Ectodermal cell (in vitro differentiated cells): ENCODE measurements around the gene MAPK14.

Source experiments
- H3K27ac ChIP-seq: 2 replicates; pipeline ENCODE4 v1.7.0; 2013; ENCODE audit warnings: mild to moderate bottlenecking, low read depth, low read length; ENCODE audit not compliant: insufficient read depth, poor library complexity, severe bottlenecking
- H3K27me3 ChIP-seq: 2 replicates; pipeline ENCODE4 v1.7.0; 2013; ENCODE audit warnings: mild to moderate bottlenecking, low read length; ENCODE audit not compliant: insufficient read depth, control insufficient read depth, poor library complexity, severe bottlenecking
- H3K36me3 ChIP-seq: one replicate; pipeline ENCODE4 v1.7.0; 2013; ENCODE audit warnings: low read length; ENCODE audit not compliant: control insufficient read depth, insufficient read depth
- H3K4me1 ChIP-seq: one replicate; pipeline ENCODE4 v1.7.0; 2013; ENCODE audit warnings: low read length; ENCODE audit not compliant: control insufficient read depth, insufficient read depth
- H3K4me3 ChIP-seq: 2 replicates; pipeline ENCODE4 v1.7.0; 2013; ENCODE audit warnings: low read depth, low read length, control low read depth; ENCODE audit not compliant: insufficient read depth
- H3K9me3 ChIP-seq: 2 replicates; pipeline ENCODE4 v1.7.0; 2013; ENCODE audit warnings: mild to moderate bottlenecking, low read length, moderate library complexity; ENCODE audit not compliant: control insufficient read depth
- WGBS, 2 experiments: methylation state at CpG; one replicate each; pipeline ENCODE4 v1.1.7; 2013; ENCODE audit warnings: missing lambda C conversion rate in 2 of 2; 5-methylcytosine and 5-hydroxymethylcytosine counted together

MAPK14 gene

DNA sequence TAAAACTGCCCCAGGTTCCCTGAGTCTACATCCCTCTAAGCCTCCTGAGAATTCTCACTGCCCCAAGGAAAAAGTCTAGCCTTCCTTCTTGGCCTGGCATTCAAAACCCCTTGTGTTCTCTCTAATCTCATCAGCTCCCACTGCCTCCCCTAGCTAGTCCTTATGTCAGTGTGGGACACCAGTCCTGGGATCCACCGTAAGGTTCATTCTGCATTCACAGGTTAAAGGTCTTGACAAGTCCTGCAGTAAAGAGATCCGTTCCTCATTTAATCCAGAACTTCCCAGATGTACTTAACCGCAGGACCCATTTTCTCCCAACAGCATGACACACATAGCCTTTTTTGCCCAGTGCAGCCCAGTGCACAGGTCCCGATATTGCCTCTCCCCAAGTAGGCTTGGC, 114.4 kb downstream of the MAPK14 start:
- Histone ChIP-seq H3K4me3 (no peak overlapping the region), H3K9me3 (no peaks in the 10 kb centered on the region), H3K36me3 (no peaks in the 10 kb centered on the region), H3K27me3 (no peaks in the 10 kb centered on the region), H3K27ac (no peak overlapping the region), H3K4me1 (peaks cover 4% of the 10 kb centered on the region)
- 94 to 95% methylated on average over 4 of the region's 4 CpGs for WGBS, 2 experiments

- no peak overlapping the region for H3K4me3 ChIP-seq
- H3K27me3 ChIP-seq, result no peaks in the 10 kb centered on the region
- H3K4me1 ChIP-seq, result peaks cover under 1% of the 10 kb centered on the region
- 95 to 96% methylated on average over 13 of the region's 13 CpGs for WGBS, 2 experiments
- H3K27ac ChIP-seq, result no peak overlapping the region
- H3K36me3 ChIP-seq, result no peaks in the 10 kb centered on the region
- no peaks in the 10 kb centered on the region for H3K9me3 ChIP-seq
Measured at GRCh38 chr6:36142971-36143838, 115.6 kb downstream of the MAPK14 start.

DNA sequence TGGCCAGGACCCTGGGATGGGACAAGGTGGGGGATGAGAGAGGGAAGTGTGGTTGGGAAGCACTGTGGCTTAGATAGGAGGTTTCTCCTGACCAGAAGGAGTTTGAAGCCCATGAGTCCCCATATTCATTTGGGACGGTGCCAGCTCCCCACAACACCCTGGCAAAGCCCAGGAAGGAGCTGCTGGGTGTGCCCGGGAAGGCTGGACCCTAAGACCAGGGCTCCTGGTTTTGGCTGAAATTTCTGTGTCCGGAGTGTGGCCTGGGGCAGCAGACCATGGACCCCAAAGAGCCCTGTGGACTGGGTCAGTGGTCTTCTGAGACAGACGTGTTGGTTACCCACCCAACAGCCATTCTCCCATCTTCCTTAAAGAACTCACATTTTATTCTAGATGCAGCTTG, 117.9 kb downstream of the MAPK14 start:
- Histone ChIP-seq H3K36me3 (no peaks in the 10 kb centered on the region), H3K4me1 (no peaks in the 10 kb centered on the region), H3K4me3 (no peak overlapping the region), H3K27ac (no peak overlapping the region), H3K9me3 (no peaks in the 10 kb centered on the region), H3K27me3 (no peaks in the 10 kb centered on the region)
- WGBS, 2 experiments, result 86 to 89% methylated on average over 4 of the region's 4 CpGs

DNA sequence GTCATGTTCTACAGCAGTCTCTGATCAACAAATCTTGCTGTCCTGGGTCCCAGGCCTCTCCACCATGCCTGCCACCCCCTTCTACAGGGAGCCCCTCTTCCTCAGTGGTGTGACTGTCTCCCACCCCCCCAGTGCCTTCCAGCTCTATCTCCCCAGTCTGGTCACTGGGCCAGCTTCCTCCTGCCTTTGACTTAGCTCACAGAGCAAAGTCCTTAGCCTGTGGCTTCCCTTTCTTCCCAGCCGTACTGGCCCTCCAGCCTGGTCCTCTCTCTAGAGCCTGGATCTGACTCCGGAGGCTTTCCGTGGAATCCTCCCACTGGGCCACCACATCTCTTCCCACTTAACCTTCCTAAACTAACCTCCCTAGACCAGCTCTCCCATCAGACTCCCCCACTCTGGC, 119.7 kb downstream of the MAPK14 start:
- H3K27me3 ChIP-seq, result no peaks in the 10 kb centered on the region
- WGBS, 2 experiments, result 90 to 91% methylated on average over 3 of the region's 3 CpGs
- no peak overlapping the region for H3K4me3 ChIP-seq
- no peaks in the 10 kb centered on the region for H3K9me3 ChIP-seq
- no peaks in the 10 kb centered on the region for H3K4me1 ChIP-seq
- no peaks in the 10 kb centered on the region for H3K36me3 ChIP-seq
- H3K27ac ChIP-seq, result no peak overlapping the region

GRCh38 chr6:36149476-36149875, 121.9 kb downstream of the MAPK14 start:
- no peaks in the 10 kb centered on the region for H3K27me3 ChIP-seq
- H3K27ac ChIP-seq, result no peak overlapping the region
- H3K4me3 ChIP-seq, result no peak overlapping the region
- no peaks in the 10 kb centered on the region for H3K4me1 ChIP-seq
- no peaks in the 10 kb centered on the region for H3K9me3 ChIP-seq
- no peaks in the 10 kb centered on the region for H3K36me3 ChIP-seq

DNA sequence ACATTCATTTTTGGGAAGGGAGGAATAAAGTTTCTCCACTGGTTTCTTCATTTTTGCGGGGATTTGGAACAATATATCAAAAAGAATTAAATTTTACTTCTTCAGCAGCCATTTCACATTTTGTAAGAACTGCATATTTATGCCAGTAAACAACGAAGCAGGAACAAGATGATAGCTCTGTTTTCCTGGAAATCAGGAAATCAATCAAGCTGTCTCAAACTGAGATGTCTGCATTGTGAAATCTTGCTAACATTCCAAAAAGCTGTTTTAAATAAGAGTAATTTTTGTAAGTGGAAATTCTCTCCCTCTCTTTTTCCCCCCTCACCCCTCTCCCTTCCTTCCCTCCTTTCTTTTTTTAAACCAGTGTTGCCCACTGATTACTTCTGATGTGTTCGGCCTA, 122.7 kb downstream of the MAPK14 start:
- Histone ChIP-seq H3K27me3 (no peaks in the 10 kb centered on the region), H3K4me1 (no peaks in the 10 kb centered on the region), H3K9me3 (no peaks in the 10 kb centered on the region), H3K4me3 (no peak overlapping the region), H3K36me3 (no peaks in the 10 kb centered on the region), H3K27ac (no peak overlapping the region)
- 97 to 99% methylated on average over 3 of the region's 3 CpGs for WGBS, 2 experiments

- Histone ChIP-seq H3K27me3 (no peaks in the 10 kb centered on the region), H3K4me1 (no peaks in the 10 kb centered on the region), H3K36me3 (no peaks in the 10 kb centered on the region), H3K27ac (no peak overlapping the region), H3K9me3 (no peaks in the 10 kb centered on the region), H3K4me3 (no peak overlapping the region)
- WGBS, 2 experiments, result 92 to 96% methylated on average over 1 of the region's 2 CpGs
Measured at GRCh38 chr6:36154286-36154685, 126.7 kb downstream of the MAPK14 start.

- Histone ChIP-seq H3K9me3 (no peaks in the 10 kb centered on the region), H3K27ac (no peak overlapping the region), H3K4me1 (no peaks in the 10 kb centered on the region), H3K4me3 (no peak overlapping the region), H3K36me3 (no peaks in the 10 kb centered on the region), H3K27me3 (no peaks in the 10 kb centered on the region)
- 100% methylated on average over 1 to 2 of the region's 2 CpGs for WGBS, 2 experiments
Measured at GRCh38 chr6:36155662-36156061, 128.1 kb downstream of the MAPK14 start.

DNA sequence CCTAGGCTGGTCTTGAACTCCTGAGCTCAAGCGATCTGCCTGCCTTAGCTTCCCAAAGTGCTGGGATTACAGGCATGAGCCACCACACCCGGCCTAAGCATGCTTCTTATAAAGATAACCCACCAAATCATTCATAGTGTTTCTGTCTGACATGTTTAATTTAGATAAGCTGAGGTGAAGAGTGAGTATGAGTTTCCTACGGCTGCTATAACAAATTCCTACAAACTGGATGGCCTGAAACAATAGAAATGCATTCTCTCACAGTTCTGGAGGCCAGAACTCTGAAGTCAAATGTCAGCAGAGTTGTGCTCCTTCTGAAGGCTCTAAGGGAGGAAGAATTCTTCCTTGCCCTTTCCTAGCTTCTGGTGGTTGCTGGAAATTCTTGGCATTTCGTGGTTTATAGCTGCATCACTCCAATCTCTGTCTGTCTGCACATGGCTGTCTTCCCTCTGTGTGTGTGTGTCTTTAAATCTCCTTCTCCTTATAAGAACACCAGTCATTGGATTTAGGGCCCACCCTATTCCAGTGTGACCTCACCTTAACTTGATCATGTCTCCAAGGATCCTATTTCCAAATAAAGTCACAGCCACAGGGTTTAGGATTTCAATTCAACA, 132.6 kb downstream of the MAPK14 start:
- no peaks in the 10 kb centered on the region for H3K9me3 ChIP-seq
- WGBS, 2 experiments, result 92 to 95% methylated on average over 4 of the region's 4 CpGs
- no peaks in the 10 kb centered on the region for H3K36me3 ChIP-seq
- no peaks in the 10 kb centered on the region for H3K4me1 ChIP-seq
- H3K27me3 ChIP-seq, result no peaks in the 10 kb centered on the region
- no peak overlapping the region for H3K27ac ChIP-seq
- no peak overlapping the region for H3K4me3 ChIP-seq
